Measurements from ENCODE around the gene TNFRSF25. TPM values are rescaled to one million over a fixed set of nuclear protein-coding genes. Genes with fewer than 3 reads are reported as not detected.

TNFRSF25 gene
- total RNA-seq, 1 experiment from 2014 or later: 19.4 TPM

- Histone ChIP-seq H3K23ac (ENCODE audit: insufficient read length, low read depth, low read length) (no peak overlapping the region), H3K4ac (ENCODE audit: low read depth, low read length) (no peak overlapping the region), H2BK15ac (ENCODE audit: low read depth, low read length) (no peak overlapping the region), H3K56ac (ENCODE audit: insufficient read length, low read depth, low read length) (no peak overlapping the region), H4K20me1 (ENCODE audit: control insufficient read depth, insufficient read depth, insufficient read length) (no peaks in the 10 kb centered on the region), H4K5ac (ENCODE audit: insufficient read length, low read depth, low read length) (no peak overlapping the region), H3K14ac (ENCODE audit: insufficient read depth, low read length) (no peak overlapping the region), H4K8ac (replicated peaks; ENCODE audit: insufficient read length, low read depth, low read length) (no peak overlapping the region), H2BK20ac (ENCODE audit: low read depth, low read length, poor library complexity, severe bottlenecking) (no peak overlapping the region), H3K18ac (ENCODE audit: insufficient read length, low read depth, low read length) (no peak overlapping the region), H4K91ac (ENCODE audit: insufficient read length, low read depth, low read length) (no peak overlapping the region), H3K9me3 (ENCODE audit: control insufficient read depth, low read depth, low read length) (no peaks in the 10 kb centered on the region), H3K27ac (ENCODE audit: insufficient read length, low read depth, low read length) (no peak overlapping the region), H2AFZ (ENCODE audit: low read length) (no peak overlapping the region), H2BK12ac (ENCODE audit: insufficient read length, low read depth, low read length) (no peak overlapping the region), H3K79me1 (ENCODE audit: insufficient read depth, low read depth, low read length, poor library complexity, severe bottlenecking) (no peaks in the 10 kb centered on the region), H2AK5ac (ENCODE audit: insufficient read length, low read length) (no peak overlapping the region), H3K79me2 (ENCODE audit: insufficient read depth, low read length) (no peaks in the 10 kb centered on the region), H2BK5ac (ENCODE audit: insufficient read length, low read length) (no peak overlapping the region), H3K4me2 (ENCODE audit: insufficient read depth, insufficient read length, low read length) (no peak overlapping the region), H3K27me3 (ENCODE audit: insufficient read depth, low read length) (no peaks in the 10 kb centered on the region), H2BK120ac (ENCODE audit: low read depth, low read length, poor library complexity, severe bottlenecking) (no peak overlapping the region), H3K4me1 (ENCODE audit: insufficient read depth, low read length) (peaks cover 3% of the 10 kb centered on the region; the same call in 1 of the 2 replicates), H3T11ph (ENCODE audit: low read length) (no peak overlapping the region), H3K23me2 (ENCODE audit: insufficient read length, low read depth, low read length, poor library complexity, severe bottlenecking) (no peaks in the 10 kb centered on the region), H3K9ac (ENCODE audit: extremely low read depth, insufficient read length, low read length) (no peak overlapping the region)
- no peak overlapping the region for H3K4me3 Mint-ChIP-seq
- WGBS (ENCODE audit: extremely low coverage, insufficient read length, low lambda C conversion rate): no CpG with 5 or more reads among the region's 18 CpGs
- peaks cover 19 to 40% (median 38%) of the 10 kb centered on the region in 3 experiments; a peak in 6 of 7 replicates for H3K36me3 Mint-ChIP-seq (ENCODE audit: insufficient read depth in 1 of 3, low read depth in 3 of 3)
- H3K27me3 Mint-ChIP-seq (ENCODE audit: low read depth): no peaks in the 10 kb centered on the region
- no peak overlapping the region for H3K27ac Mint-ChIP-seq
- peaks cover 20 to 42% of the 10 kb centered on the region in 2 experiments for H3K4me1 Mint-ChIP-seq
- no peak for DNase-seq
- no peaks in the 10 kb centered on the region for H3K9me3 Mint-ChIP-seq
- no peak for TF ChIP-seq CTCF (conservative IDR thresholded peaks at IDR 0.05)
Observed at GRCh38 chr1:6473156-6473555, 7.2 kb upstream of the TNFRSF25 start.

All from H9 (cell line).